SK-N-SH (cell line): ENCODE measurements around the gene KRTAP9-4.

Experiments used
- NRF1 ChIP-seq: IDR thresholded peaks from 2 replicates; pipeline ENCODE4 v1.6.1; 2012; ENCODE audit warnings: low read depth, mild to moderate bottlenecking, low read length
- RAD21 ChIP-seq: IDR thresholded peaks from 2 replicates; pipeline ENCODE4 v1.6.1; 2012; ENCODE audit warnings: mild to moderate bottlenecking, low read length
- ZBTB33 ChIP-seq: IDR thresholded peaks from 2 replicates; pipeline ENCODE4 v1.4.0; 2012; ENCODE audit warnings: low read depth, borderline replicate concordance
- TF ChIP-seq, protein P1 (sequence below): fragments of 200-600 bp; sonication (generic); IDR thresholded peaks from 2 replicates; pipeline ENCODE4 v1.6.1; 2017; ENCODE audit warnings: antibody characterized with exemption, mild to moderate bottlenecking, moderate library complexity
- TF ChIP-seq, protein P2 (sequence below): IDR thresholded peaks from 2 replicates; pipeline ENCODE4 v1.4.0; 2012; ENCODE audit warnings: low read depth, borderline replicate concordance
- TF ChIP-seq, protein P3 (sequence below): fragments of 150-350 bp; IDR thresholded peaks from 2 replicates; pipeline ENCODE4 v1.6.1; 2017; ENCODE audit warnings: antibody characterized with exemption, low read length, low read depth, borderline replicate concordance
- TF ChIP-seq, protein P4 (sequence below): IDR thresholded peaks from 2 replicates; pipeline ENCODE4 v1.6.1; 2012; ENCODE audit warnings: mild to moderate bottlenecking, low read depth, low read length, moderate library complexity

DNA sequence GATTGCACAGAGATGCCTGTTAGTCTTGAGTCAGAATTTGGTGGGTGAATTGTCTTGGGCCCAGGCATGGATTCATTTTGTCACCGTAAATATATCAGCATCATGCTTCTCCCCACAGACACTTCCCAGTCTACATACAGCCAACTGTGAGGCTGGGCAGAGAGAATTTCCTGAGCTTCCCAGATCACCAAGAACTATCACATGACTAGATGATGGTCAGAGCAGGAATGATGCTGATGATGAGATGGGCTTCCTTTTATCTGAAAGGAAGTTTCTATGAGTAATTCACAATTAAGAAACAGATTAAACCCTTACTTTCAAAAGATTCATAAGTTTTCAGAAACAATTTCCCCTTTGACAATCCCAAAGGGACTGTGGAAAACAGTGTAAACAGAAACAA lies 5.4 kb downstream of the KRTAP9-4 start:
- TF ChIP-seq RAD21 (no peak), ZBTB33 (no peak), NRF1 (no peak)
- TF ChIP-seq, protein P1, sequence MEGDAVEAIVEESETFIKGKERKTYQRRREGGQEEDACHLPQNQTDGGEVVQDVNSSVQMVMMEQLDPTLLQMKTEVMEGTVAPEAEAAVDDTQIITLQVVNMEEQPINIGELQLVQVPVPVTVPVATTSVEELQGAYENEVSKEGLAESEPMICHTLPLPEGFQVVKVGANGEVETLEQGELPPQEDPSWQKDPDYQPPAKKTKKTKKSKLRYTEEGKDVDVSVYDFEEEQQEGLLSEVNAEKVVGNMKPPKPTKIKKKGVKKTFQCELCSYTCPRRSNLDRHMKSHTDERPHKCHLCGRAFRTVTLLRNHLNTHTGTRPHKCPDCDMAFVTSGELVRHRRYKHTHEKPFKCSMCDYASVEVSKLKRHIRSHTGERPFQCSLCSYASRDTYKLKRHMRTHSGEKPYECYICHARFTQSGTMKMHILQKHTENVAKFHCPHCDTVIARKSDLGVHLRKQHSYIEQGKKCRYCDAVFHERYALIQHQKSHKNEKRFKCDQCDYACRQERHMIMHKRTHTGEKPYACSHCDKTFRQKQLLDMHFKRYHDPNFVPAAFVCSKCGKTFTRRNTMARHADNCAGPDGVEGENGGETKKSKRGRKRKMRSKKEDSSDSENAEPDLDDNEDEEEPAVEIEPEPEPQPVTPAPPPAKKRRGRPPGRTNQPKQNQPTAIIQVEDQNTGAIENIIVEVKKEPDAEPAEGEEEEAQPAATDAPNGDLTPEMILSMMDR: no peak
- TF ChIP-seq, protein P2, sequence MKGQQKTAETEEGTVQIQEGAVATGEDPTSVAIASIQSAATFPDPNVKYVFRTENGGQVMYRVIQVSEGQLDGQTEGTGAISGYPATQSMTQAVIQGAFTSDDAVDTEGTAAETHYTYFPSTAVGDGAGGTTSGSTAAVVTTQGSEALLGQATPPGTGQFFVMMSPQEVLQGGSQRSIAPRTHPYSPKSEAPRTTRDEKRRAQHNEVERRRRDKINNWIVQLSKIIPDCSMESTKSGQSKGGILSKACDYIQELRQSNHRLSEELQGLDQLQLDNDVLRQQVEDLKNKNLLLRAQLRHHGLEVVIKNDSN: no peak
- TF ChIP-seq, protein P3, sequence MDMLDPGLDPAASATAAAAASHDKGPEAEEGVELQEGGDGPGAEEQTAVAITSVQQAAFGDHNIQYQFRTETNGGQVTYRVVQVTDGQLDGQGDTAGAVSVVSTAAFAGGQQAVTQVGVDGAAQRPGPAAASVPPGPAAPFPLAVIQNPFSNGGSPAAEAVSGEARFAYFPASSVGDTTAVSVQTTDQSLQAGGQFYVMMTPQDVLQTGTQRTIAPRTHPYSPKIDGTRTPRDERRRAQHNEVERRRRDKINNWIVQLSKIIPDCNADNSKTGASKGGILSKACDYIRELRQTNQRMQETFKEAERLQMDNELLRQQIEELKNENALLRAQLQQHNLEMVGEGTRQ: no peak
- TF ChIP-seq, protein P4, sequence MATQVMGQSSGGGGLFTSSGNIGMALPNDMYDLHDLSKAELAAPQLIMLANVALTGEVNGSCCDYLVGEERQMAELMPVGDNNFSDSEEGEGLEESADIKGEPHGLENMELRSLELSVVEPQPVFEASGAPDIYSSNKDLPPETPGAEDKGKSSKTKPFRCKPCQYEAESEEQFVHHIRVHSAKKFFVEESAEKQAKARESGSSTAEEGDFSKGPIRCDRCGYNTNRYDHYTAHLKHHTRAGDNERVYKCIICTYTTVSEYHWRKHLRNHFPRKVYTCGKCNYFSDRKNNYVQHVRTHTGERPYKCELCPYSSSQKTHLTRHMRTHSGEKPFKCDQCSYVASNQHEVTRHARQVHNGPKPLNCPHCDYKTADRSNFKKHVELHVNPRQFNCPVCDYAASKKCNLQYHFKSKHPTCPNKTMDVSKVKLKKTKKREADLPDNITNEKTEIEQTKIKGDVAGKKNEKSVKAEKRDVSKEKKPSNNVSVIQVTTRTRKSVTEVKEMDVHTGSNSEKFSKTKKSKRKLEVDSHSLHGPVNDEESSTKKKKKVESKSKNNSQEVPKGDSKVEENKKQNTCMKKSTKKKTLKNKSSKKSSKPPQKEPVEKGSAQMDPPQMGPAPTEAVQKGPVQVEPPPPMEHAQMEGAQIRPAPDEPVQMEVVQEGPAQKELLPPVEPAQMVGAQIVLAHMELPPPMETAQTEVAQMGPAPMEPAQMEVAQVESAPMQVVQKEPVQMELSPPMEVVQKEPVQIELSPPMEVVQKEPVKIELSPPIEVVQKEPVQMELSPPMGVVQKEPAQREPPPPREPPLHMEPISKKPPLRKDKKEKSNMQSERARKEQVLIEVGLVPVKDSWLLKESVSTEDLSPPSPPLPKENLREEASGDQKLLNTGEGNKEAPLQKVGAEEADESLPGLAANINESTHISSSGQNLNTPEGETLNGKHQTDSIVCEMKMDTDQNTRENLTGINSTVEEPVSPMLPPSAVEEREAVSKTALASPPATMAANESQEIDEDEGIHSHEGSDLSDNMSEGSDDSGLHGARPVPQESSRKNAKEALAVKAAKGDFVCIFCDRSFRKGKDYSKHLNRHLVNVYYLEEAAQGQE: no peak
